Brain microvascular endothelial cell (primary cell): ENCODE data around the gene USP10.
"Not testable (repeated sequence)": the region's sequence is repeated elsewhere in the genome, so short reads cannot be mapped to it uniquely, and the experiment has no call there.

ENCODE experiments used
- DNase-seq: peaks from one replicate; pipeline ENCODE4 v3.0.0-alpha.2; 2020
- H3K27ac ChIP-seq: fragments of 250-450 bp; sonication (Bioruptor Pico); 2 replicates; pipeline ENCODE4 v1.5.1; 2020; ENCODE audit warnings: mild to moderate bottlenecking, moderate library complexity
- H3K27me3 ChIP-seq: fragments of 250-450 bp; sonication (Bioruptor Pico); replicated peaks from 2 replicates; pipeline ENCODE4 v1.5.1; 2020; ENCODE audit warnings: mild to moderate bottlenecking
- H3K36me3 ChIP-seq: fragments of 250-450 bp; sonication (Bioruptor Pico); replicated peaks from 2 replicates; pipeline ENCODE4 v1.5.1; 2020; ENCODE audit warnings: mild to moderate bottlenecking
- H3K4me3 ChIP-seq: 2 replicates; pipeline ENCODE4 v1.5.1; 2011; ENCODE audit warnings: low read depth, mild to moderate bottlenecking, control low read depth, low read length, moderate library complexity
- in situ Hi-C: cut with HindIII; loops from 2 replicates; pipeline ENCODE4 v1.10.0; 2017; ENCODE audit warnings: low sequenced_read_pairs, low pct_ligation_motif_present
- TF ChIP-seq, protein P1 (sequence below): IDR thresholded peaks from 2 replicates; pipeline ENCODE4 v1.5.1; 2011; ENCODE audit warnings: low read depth, mild to moderate bottlenecking, moderate library complexity, low read length, control low read depth, inconsistent platforms; ENCODE audit errors: missing control alignments

USP10 gene

GRCh38 chr16:84726669-84727467 is 27.1 kb downstream of the USP10 start:
- H3K36me3 ChIP-seq, result no peaks in the 10 kb centered on the region
- H3K27ac ChIP-seq, result no peak overlapping the region
- no peak for DNase-seq
- no peak overlapping the region for H3K4me3 ChIP-seq
- in situ Hi-C loops, result loop anchor here (25.0 kb wide), 1 partner anchor 115 kb away; the partner anchor contains the start of gene COTL1
- H3K27me3 ChIP-seq, result no peaks in the 10 kb centered on the region
- TF ChIP-seq, protein P1, sequence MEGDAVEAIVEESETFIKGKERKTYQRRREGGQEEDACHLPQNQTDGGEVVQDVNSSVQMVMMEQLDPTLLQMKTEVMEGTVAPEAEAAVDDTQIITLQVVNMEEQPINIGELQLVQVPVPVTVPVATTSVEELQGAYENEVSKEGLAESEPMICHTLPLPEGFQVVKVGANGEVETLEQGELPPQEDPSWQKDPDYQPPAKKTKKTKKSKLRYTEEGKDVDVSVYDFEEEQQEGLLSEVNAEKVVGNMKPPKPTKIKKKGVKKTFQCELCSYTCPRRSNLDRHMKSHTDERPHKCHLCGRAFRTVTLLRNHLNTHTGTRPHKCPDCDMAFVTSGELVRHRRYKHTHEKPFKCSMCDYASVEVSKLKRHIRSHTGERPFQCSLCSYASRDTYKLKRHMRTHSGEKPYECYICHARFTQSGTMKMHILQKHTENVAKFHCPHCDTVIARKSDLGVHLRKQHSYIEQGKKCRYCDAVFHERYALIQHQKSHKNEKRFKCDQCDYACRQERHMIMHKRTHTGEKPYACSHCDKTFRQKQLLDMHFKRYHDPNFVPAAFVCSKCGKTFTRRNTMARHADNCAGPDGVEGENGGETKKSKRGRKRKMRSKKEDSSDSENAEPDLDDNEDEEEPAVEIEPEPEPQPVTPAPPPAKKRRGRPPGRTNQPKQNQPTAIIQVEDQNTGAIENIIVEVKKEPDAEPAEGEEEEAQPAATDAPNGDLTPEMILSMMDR, result no peak

DNA sequence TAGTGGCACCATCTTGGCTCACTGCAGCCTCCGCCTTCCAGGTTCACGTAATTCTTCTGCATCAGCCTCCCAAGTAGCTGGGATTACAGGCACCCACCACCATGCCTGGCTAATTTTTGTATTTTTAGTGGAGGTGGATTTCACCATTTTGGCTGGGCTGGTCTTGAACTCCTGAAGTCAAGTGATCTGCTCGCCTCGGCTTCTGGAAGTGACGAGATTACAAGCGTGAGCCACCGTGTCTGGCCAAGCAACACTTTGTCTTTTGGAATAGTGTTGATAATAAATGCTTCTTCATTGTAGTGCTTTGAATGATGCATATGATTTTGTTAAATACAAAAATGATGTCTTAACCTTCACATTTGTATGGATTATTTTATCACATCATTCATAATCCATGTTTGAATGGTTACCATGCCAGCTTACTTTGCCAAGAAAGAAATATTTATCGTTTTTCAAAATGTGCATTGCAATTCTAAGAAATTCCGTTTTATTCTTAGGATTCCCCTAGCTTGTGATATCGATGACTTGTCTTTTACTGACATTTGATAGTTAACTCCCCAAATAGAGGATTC is 29.1 kb downstream of the USP10 start:
- Histone ChIP-seq H3K27ac (no peak overlapping the region), H3K4me3 (no peak overlapping the region), H3K27me3 (no peaks in the 10 kb centered on the region), H3K36me3 (peaks cover 2% of the 10 kb centered on the region)
- no peak for DNase-seq
- TF ChIP-seq, protein P1, result no peak
- in situ Hi-C loops, result loop anchor here (25.0 kb wide), 1 partner anchor 117 kb away; the partner anchor contains the start of gene COTL1

DNA sequence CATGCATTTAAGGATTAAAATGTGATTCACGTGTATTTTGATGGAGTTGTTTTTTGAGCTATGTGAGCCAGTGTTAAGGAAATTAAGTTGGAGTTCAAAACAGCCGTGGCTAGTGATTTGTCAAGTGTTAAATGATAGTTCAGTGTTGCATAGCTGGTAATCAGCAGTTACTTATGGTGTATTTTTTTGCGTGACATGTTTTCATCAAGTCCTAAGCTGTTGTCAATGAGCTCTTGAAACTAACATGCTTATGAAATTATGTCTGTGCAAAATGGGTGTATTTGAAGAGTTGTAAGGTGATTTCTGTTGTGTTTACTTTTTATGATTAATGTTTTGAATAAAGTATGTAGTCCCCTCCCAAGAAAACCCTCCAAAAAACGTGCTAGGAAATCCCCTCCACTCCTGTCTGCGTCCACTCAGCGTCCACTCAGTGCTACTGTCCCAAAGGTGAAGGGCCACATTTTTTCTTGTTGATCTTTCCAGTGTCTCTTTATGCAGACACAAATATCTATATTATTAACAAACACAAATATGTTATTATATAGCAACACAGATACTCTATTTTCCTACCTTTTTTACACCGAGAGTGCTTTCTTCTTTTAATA is 30.0 kb downstream of the USP10 start:
- H3K4me3 ChIP-seq, result peak overlapping the region; percentile 18
- peaks cover 2% of the 10 kb centered on the region for H3K36me3 ChIP-seq
- peak overlapping the region; percentile 92 for H3K27ac ChIP-seq
- TF ChIP-seq, protein P1, result no peak
- H3K27me3 ChIP-seq, result no peaks in the 10 kb centered on the region
- in situ Hi-C loops, result loop anchor here (25.0 kb wide), 1 partner anchor 118 kb away; the partner anchor contains the start of gene COTL1
- no peak for DNase-seq

- Histone ChIP-seq H3K27ac (peak overlapping the region; percentile 92), H3K4me3 (peak overlapping the region; percentile 18), H3K36me3 (peaks cover 2% of the 10 kb centered on the region), H3K27me3 (no peaks in the 10 kb centered on the region)
- in situ Hi-C loops, result loop anchor here (25.0 kb wide), 1 partner anchor 118 kb away; the partner anchor contains the start of gene COTL1
- peak; percentile 93 for DNase-seq
- TF ChIP-seq, protein P1, result no peak
Observed at GRCh38 chr16:84730406-84731106, 30.8 kb downstream of the USP10 start.

DNA sequence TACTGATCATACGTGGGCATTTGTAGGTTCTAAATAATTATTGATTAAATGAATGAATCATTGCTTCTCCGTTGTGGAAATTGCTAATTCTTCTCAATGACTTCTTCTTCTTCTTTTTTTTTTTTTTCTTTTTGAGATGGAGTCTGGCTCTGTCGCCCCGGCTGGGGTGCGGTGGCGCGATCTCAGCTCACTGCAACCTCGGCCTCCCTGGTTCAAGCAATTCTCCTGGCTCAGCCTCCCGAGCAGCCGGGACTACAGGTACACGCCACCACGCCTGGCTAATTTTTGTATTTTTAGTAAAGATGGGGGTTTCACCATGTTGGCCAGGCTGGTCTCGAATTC is 32.5 kb downstream of the USP10 start:
- in situ Hi-C loops, result loop anchor here (25.0 kb wide), 1 partner anchor 120 kb away; the partner anchor contains the start of gene COTL1

More for the DNA sequence above, 32.5 kb downstream of the USP10 start:
- not testable (repeated sequence) for H3K36me3 ChIP-seq, H3K27me3 ChIP-seq, H3K4me3 ChIP-seq, DNase-seq
- peak overlapping the region; percentile 47 for H3K27ac ChIP-seq
